ENCODE results near the gene ASF1A. TPM values are rescaled to one million over a fixed set of nuclear protein-coding genes. Genes with fewer than 3 reads are reported as not detected.
"Not testable (repeated sequence)": the region's sequence is repeated elsewhere in the genome, so short reads cannot be mapped to it uniquely, and the experiment has no call there.

ASF1A gene
- total RNA-seq = 10 to 100 TPM; 15.2 to 18.0 TPM
- long read RNA-seq, donor 1, transcript ASF1A-201 (4 exons, 2,362 nt) = major isoform, 9 of 10 reads
- long read RNA-seq, donor 1, partial matches to known transcripts = 0 of 10 reads
- long read RNA-seq, donor 1, other reads (novel, unspliced or antisense) = 1 of 10 reads
- long read RNA-seq, donor 2, transcript ASF1A-201 (4 exons, 2,362 nt) = major isoform, 19 of 19 reads
- long read RNA-seq, donor 2, partial matches to known transcripts = 0 of 19 reads
- long read RNA-seq, donor 2, other reads (novel, unspliced or antisense) = 0 of 19 reads

DNA sequence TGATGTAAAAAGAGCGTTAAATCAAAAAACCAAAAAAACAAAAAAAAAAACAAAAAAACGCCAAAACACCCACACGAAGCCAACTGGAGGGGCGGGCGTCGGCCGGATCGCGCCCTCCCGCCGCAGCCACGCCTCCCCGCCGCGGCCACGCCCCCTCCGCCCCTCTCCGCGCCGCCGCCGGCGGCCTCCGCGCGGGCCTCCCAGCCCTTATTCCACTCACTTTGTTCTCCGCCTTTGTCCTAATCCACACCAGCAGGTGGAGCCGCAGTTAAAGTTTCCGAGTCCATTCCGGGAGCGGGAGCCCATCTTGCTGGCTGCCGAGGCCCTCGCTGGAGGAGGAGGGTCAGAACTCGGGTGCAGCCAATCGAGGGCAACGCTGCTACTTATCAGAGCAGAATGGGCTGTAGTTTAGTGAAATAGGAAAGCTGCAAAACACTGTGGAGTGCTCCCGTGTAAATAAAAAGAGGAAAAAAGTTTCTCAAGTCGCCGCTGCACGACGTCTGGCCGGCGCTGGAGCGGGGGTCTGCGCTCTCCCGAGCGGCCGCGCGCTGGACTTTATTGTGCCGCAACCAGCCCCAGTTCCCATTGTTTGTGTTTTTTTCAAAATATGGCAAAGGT lies at the start of gene ASF1A:
ASF1A (plus strand) TSS at position 346 of the 618 bp plus-strand sequence; CDS start at position 608, 262 bp downstream.
- peak; percentile 99 for DNase-seq (ENCODE audit: low spot score)
- intact Hi-C loops (cut with DNase I) = no loop called here

DNA sequence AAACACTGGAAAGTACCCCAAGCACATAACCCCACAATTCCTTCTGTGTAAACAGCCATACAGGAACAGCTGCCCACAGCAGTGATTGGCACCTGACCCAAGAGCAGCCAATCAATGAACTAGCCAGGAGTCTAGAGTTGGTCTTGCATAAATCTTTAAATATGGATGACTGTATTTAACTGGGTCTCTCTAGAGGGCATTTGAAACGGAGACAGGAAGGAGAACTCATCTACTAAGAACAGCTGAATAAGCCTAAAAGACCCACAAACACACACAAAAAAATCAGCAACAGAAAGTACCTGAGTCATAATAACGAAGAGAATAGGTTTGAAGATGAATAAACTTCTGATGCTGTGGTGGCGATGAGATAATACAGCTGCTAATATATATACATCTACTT lies 49.0 kb upstream of the ASF1A start:
- no peak for DNase-seq (ENCODE audit: low spot score)
- intact Hi-C loops (cut with DNase I) = no loop called here

GRCh38 chr6:118853408-118853807 lies 40.5 kb upstream of the ASF1A start:
- DNase-seq (ENCODE audit: low spot score) = no peak
- intact Hi-C loops (cut with DNase I) = no loop called here

- intact Hi-C loops (cut with DNase I) = no loop called here
- no peak for DNase-seq (ENCODE audit: low spot score)
These were observed 37.7 kb upstream of the ASF1A start for GRCh38 chr6:118856301-118856700.

- no peak for DNase-seq (ENCODE audit: low spot score)
- intact Hi-C loops (cut with DNase I) = no loop called here
These were observed 34.4 kb upstream of the ASF1A start for GRCh38 chr6:118859517-118860064.

DNA sequence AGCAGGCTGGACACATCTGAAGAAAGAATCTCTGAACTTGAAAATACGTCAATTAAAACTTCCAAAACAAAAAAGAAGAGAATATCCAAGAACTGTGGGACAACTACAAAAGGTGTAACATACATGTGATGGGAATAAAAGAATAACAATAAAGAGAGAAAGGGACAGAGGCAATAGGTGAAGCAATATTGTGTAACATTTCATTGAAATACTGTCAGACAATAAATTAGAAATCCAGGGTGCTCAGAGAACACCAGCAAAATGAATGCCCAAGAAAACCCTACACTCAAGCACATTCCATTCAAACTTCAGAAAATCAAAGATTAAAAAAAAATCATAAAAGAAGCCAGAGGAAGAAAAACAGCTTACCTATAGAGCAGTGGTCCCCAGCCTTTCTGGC lies 33.6 kb upstream of the ASF1A start:
- intact Hi-C loops (cut with DNase I) = no loop called here
- DNase-seq (ENCODE audit: low spot score) = no peak

- no peak for DNase-seq (ENCODE audit: low spot score)
These were observed 33.1 kb upstream of the ASF1A start for GRCh38 chr6:118860880-118861279.

GRCh38 chr6:118862443-118862842 lies 31.5 kb upstream of the ASF1A start:
- no peak for DNase-seq (ENCODE audit: low spot score)
- intact Hi-C loops (cut with DNase I) = no loop called here

More at GRCh38 chr6:118860880-118861279, 33.1 kb upstream of the ASF1A start:
- intact Hi-C loops (cut with DNase I) = no loop called here

- intact Hi-C loops (cut with DNase I) = no loop called here
- DNase-seq (ENCODE audit: low spot score) = no peak
These were observed 29.4 kb upstream of the ASF1A start for GRCh38 chr6:118864341-118865099.

DNA sequence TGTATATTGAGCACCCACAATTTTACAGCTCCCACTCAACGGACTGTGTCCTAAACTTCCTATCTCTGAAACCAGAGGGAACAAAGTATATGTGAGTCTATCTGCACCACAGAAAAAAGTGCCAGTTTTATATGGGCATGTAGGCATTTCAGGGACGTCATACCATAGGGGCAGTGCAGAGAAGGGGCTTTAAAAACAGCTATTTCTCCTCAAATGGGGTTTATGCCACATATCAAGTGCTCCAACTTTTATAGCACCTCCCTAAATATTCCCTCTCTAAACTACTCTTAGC lies 28.9 kb upstream of the ASF1A start:
- no peak for DNase-seq (ENCODE audit: low spot score)
- intact Hi-C loops (cut with DNase I) = no loop called here

DNA sequence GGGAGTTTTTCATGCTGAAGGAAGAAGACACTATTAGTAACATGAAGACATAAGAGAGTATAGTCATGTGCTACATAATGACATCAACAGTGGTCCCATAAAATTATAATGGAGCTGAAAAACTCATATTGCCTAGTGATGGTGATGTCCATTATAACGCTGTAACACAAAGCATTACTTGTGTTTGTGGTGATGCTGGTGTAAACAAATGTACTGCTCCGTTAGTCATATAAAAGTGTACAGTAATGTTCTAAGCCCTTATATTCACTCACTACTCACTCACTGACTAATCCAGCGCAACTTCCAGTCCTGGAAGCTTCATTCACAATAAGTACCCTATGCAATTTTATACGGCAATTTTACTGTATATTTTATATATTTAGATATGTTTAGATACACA lies 26.8 kb upstream of the ASF1A start:
- DNase-seq (ENCODE audit: low spot score) = no peak
- intact Hi-C loops (cut with DNase I) = no loop called here

- intact Hi-C loops (cut with DNase I); DNase-seq (ENCODE audit: low spot score): not testable (repeated sequence)
These were observed 25.1 kb upstream of the ASF1A start for GRCh38 chr6:118868901-118869300.

GRCh38 chr6:118869350-118869749 lies 24.6 kb upstream of the ASF1A start:
- DNase-seq (ENCODE audit: low spot score) = no peak
- intact Hi-C loops (cut with DNase I) = no loop called here

GRCh38 chr6:118869894-118870589 lies 23.9 kb upstream of the ASF1A start:
- intact Hi-C loops (cut with DNase I) = no loop called here
- DNase-seq (ENCODE audit: low spot score) = no peak

- intact Hi-C loops (cut with DNase I) = no loop called here
- DNase-seq (ENCODE audit: low spot score) = no peak
These were observed 22.6 kb upstream of the ASF1A start for GRCh38 chr6:118871331-118871730.

DNA sequence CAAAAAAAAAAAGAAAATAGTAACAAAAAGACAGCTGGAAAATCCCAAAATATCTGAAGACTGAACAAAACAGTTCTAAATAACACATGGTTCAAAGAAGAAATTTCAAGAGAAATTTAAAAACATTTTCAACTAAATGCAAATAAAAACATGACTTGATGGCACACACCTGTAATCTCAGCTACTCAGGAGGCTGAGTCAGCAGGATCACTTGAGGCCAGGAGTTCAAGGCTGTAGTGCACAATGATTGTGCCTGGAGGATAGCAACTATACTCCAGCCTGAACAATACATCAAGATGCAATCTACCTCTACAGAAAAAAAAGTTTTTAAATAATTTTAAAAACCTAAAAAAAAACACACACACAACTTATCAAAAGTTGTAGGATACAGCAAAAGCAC lies 21.6 kb upstream of the ASF1A start:
- intact Hi-C loops (cut with DNase I) = no loop called here
- DNase-seq (ENCODE audit: low spot score) = no peak

- intact Hi-C loops (cut with DNase I) = no loop called here
- DNase-seq (ENCODE audit: low spot score) = no peak
These were observed 21.2 kb upstream of the ASF1A start for GRCh38 chr6:118872726-118873125.

DNA sequence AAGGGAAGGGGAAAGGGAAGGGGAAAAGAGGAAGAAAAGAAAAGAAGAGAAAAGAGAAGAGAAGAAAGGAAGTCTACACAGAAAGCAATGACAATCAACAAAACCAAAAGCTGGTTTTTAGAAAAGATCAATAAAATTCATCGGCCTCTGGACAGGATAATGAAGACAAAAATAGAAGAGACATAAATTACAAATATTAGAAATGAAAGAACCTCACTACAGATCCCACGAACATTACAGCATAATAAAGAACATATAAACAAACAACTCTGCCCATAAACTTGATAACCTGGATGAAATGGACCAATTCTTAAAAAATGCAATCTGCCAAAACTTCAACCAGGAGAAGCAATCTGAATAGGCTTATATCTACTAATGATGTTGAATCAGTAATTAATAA lies 20.7 kb upstream of the ASF1A start:
- no peak for DNase-seq (ENCODE audit: low spot score)
- intact Hi-C loops (cut with DNase I) = no loop called here

GRCh38 chr6:118875672-118876071 lies 18.3 kb upstream of the ASF1A start:
- intact Hi-C loops (cut with DNase I) = no loop called here
- DNase-seq (ENCODE audit: low spot score) = no peak

- intact Hi-C loops (cut with DNase I) = no loop called here
- DNase-seq (ENCODE audit: low spot score) = no peak
These were observed 17.8 kb upstream of the ASF1A start for GRCh38 chr6:118876198-118876597.

Measured in posterior vena cava (tissue), 2 donors.